Activated naive CD8-positive, alpha-beta T cell treated with anti-CD3 and anti-CD28 coated beads for 36 hours (primary cell): Measurements from ENCODE around the gene NCS1. TPM values are rescaled to one million over a fixed set of nuclear protein-coding genes. Genes with fewer than 3 reads are reported as not detected.

Experiments used
- DNase-seq: peaks from one replicate; pipeline ENCODE4 v3.0.0; 2021
- H3K27ac Mint-ChIP-seq: one replicate; pipeline ENCODE4 v1.8.0; 2022; ENCODE audit warnings: mild to moderate bottlenecking, moderate library complexity, mixed read lengths
- H3K27me3 Mint-ChIP-seq: one replicate; pipeline ENCODE4 v1.8.0; 2022; ENCODE audit warnings: mild to moderate bottlenecking, mixed read lengths
- H3K36me3 Mint-ChIP-seq: one replicate; pipeline ENCODE4 v1.8.0; 2021; ENCODE audit warnings: mild to moderate bottlenecking, mixed read lengths
- H3K4me1 Mint-ChIP-seq: one replicate; pipeline ENCODE4 v1.8.0; 2021; ENCODE audit warnings: mixed read lengths
- H3K4me3 Mint-ChIP-seq: one replicate; pipeline ENCODE4 v1.8.0; 2022; ENCODE audit warnings: mild to moderate bottlenecking, moderate library complexity, mixed read lengths
- H3K9me3 Mint-ChIP-seq: one replicate; pipeline ENCODE4 v1.8.0; 2022; ENCODE audit warnings: mixed read lengths
- total RNA-seq, 2 experiments: library from RNA; stranded (reverse); gene quantifications; one replicate each; pipeline ENCODE4 v1.2.3, GENCODE V29; 2021

The NCS1 gene
- total RNA-seq, 2 experiments from 2014 or later, result 10.5 to 11.9 TPM

DNA sequence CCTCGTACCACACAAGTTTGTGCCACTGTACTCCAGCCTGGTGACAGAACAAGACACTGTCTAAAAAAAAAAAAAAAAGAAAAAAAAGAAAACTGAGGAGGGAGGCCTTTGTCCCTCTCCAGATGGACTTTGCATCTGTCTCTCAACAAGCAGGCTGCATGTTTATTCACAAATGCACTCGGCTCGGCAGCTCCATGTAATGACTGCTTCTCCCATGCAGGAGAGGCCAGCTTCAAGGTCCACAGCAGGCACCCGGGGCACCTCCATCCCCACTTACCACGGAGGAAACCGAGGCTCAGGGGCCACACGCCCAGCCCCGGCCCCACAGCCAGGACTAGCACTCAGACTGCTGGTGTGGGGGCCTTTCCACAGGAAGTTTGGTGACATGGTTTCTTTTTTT, 13.1 kb upstream of the NCS1 start:
- no peaks in the 10 kb centered on the region for H3K27me3 Mint-ChIP-seq

DNA sequence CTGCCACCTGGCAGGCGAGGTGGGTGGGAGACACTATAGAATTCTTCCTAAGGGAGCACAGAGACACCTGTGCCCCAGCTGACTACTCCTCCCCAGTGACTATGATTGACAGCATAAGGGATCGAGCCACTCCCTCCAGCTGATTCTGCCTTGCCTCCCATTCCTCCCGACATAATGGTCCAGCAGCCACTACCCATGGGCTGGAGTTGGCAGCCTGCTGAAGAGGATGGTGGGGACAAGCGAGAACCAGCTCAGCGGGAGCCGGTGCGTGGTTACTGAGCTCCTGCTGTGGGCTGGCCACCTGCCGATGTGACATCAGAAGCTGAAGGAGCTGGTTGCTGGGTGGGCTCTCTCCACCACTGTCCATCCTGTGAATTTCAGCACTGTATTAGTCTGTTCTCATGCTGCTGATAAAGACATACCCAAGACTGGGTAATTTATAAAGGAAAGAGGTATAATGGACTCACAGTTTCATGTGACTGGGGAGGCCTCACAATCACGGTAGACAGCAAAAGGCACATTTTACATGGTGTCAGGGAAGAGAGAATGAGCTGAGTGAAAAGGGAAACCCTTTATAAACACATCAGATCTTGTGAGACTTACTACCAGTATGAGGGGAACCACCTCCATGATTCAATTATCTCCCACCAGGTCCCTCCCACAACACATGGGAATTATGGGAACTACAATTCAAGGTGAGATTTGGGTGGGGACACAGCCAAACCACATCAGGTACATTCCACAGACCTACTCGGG, 12.1 kb upstream of the NCS1 start:
- H3K36me3 Mint-ChIP-seq, result no peaks in the 10 kb centered on the region
- DNase-seq, result no peak
- H3K9me3 Mint-ChIP-seq, result no peaks in the 10 kb centered on the region
- no peaks in the 10 kb centered on the region for H3K4me1 Mint-ChIP-seq
- no peak overlapping the region for H3K4me3 Mint-ChIP-seq
- H3K27me3 Mint-ChIP-seq, result no peaks in the 10 kb centered on the region
- no peak overlapping the region for H3K27ac Mint-ChIP-seq

More for the DNA sequence above, 13.1 kb upstream of the NCS1 start:
- Mint-ChIP-seq H3K4me3 (no peak overlapping the region), H3K36me3 (no peaks in the 10 kb centered on the region), H3K4me1 (no peaks in the 10 kb centered on the region), H3K9me3 (no peaks in the 10 kb centered on the region), H3K27ac (no peak overlapping the region)
- DNase-seq, result no peak

DNA sequence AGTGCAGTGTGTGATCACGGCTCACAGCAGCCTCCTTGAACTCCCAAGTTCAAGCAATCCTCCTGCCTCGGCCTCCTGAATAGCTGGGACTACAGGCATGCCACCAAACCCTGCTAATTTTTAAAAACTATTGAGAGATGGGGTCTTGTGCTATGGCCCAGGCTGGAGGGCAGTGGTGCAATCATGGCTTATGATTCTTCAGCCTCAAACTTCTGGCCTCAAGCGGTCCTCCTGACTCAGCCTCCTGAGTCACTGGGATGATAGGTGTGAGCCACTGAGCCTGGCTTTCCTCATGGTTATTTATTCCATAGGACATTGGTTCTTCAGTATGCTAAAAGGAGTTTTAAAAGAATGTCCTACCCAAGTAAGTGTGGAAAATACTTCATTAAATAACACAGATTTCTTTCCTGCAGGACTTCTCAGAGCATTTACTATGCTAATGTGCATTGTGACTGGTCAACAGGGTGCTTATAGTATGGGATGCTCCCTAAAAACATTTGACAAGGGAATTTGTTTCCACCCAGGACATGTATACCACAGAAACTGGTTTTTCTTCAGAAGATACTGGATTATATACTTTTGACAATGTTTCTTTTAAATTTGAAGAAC, 11.2 kb upstream of the NCS1 start:
- Mint-ChIP-seq H3K27ac (no peak overlapping the region), H3K4me3 (no peak overlapping the region), H3K4me1 (no peaks in the 10 kb centered on the region), H3K9me3 (no peaks in the 10 kb centered on the region), H3K36me3 (no peaks in the 10 kb centered on the region), H3K27me3 (no peaks in the 10 kb centered on the region)
- DNase-seq, result no peak

DNA sequence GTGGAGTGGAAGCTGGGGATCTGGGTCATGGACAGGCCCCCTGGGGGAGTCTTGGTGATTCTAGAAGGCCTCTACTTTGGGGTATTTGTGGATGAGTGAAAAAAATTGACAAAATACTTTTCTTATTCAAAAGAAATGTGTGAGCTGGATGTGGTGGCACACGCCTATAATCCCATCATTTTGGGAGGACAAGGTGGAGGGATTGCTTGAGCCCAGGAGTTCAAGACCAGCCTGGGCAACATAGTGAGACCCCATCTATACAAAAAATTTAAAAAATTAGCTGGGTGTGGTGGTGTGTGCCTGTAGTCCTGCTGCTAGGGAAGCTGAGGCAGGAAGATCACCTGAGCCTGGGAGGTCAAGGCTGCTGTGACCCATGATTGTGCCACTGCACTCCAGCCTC, 6.6 kb upstream of the NCS1 start:
- DNase-seq, result no peak
- Mint-ChIP-seq H3K4me3 (no peak overlapping the region), H3K4me1 (peaks cover 5% of the 10 kb centered on the region), H3K9me3 (no peaks in the 10 kb centered on the region), H3K27ac (no peak overlapping the region), H3K36me3 (no peaks in the 10 kb centered on the region), H3K27me3 (peaks cover 4% of the 10 kb centered on the region)

DNA sequence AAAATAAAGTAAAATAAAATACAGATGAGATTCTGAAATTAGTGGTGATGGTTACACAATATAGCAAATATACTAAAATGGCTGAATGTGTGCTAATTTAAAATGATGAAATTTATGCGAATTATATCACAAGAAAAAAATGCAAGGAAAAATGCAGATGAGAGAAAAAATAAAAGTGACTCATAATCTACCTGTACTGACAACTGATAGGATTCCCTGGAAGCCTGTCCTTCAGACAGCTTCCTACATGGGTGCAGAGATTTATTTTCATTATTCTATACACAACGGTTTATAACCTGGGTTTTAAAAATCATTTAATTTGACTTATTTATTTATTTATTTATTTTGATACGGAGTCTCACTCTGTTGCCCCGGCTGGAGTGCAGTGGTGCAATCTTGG, 5.8 kb upstream of the NCS1 start:
- Mint-ChIP-seq H3K27me3 (peaks cover 12% of the 10 kb centered on the region), H3K36me3 (no peaks in the 10 kb centered on the region), H3K4me3 (no peak overlapping the region), H3K4me1 (peaks cover 5% of the 10 kb centered on the region), H3K9me3 (no peaks in the 10 kb centered on the region), H3K27ac (no peak overlapping the region)
- DNase-seq, result no peak

DNA sequence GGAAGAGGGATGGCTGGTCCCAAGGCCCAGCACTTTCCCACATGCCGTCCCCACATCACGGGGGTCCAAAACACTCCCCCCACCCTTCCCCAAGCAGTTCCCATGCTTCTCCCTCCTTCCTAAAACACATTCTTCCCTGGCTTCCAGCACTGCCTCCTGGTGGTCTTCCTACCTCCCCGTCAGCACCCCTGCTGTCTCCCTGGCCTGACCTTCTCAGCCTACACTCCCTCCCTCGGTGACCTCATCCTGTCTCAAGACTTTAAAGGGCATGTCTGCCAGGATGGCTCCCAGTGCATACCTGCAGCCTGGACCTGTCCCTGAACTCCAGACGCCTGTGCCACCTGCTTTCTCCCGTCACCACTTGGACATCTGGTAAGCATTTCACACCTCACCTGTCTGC, 4.3 kb upstream of the NCS1 start:
- Mint-ChIP-seq H3K4me3 (no peak overlapping the region), H3K27me3 (peaks cover 13% of the 10 kb centered on the region), H3K4me1 (peaks cover 5% of the 10 kb centered on the region), H3K9me3 (no peaks in the 10 kb centered on the region), H3K36me3 (no peaks in the 10 kb centered on the region), H3K27ac (no peak overlapping the region)
- DNase-seq, result no peak

DNA sequence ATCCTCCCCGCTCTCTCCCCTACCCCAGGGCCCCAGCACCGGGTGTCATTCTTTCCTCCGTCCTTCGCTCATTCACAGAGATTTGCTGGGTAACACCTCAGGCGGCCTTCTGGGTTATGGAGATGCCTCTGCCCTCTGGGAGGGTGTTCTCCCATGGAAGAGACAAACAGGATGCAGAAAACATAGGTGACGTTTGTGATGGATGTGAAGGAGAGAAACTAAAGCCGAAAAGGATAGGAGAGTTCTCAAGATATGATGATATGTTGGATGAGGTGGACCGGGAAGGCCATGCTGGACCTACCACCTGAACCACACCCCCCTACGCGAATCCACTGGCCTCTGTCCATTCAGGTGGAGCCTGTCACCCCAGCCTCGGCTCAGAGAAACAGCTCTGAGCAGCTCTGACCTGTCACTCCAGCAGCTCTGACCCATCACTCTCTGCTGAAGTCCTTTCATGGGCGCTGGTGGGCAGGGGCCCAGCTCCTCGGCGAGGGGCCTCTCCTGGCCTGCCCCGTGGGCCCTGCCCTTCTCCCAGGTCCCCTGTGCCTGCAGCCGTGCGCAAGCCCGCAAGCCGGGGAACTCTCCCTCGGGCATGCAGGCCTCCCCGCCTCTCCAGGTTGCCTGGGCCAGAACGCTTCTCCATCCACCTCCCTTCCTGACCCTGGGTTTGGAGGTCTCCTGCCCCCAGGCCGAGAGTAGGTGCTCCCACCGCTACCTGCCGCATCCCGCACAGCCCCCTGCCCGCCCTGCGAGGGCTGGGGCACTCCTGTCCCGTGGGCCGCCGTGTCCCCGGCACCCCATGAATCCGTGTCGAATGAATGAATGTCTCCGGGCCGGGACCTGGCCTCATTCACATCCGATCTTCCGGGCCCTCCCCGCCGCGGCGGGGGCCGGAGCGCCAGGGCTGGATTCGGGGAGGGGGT, 717 bp upstream of the NCS1 start:
- Mint-ChIP-seq H3K9me3 (no peaks in the 10 kb centered on the region), H3K27ac (no peak overlapping the region), H3K36me3 (no peaks in the 10 kb centered on the region)

DNA sequence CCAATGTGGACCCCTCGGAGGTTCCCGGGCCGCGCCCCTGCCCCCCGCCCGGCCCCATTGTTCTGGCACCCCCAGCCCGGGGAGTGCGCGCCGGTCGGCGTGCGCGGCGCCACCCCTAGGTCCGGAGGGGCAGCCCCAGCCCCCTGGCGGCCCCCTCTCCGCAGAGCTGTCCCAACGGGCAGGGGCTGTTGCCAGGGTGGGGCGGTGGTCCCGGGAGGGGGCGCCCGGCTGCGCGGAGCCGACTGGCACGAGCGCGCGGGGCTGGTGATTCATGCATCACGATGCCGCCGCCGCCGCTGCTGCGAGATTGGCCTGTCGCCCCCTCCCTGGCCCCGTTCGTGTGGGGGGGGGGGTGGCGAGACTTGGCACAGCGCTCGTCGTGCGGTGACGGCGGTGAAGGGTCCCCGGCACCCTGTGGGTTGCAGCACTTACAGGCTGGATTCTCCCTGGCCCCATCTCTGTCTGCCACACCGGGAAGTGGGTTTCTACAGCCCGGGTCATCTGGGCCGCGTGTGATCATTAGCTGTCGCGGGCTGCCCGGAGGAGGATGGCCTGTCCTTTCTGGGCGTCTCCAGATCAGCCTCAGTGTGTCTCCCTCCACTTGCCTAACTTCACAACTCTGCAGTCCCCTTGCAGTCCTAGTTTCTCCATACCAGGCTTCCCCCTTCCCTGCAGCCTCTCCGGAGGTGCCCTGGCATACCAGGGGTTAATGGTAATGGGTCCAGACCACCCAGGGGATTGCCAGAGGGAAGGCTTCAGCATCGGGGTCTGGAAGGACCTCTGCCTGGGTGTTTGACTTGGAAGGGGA, 858 bp downstream of the NCS1 start:
- Mint-ChIP-seq H3K9me3 (no peaks in the 10 kb centered on the region), H3K4me3 (peak overlapping the region; percentile 73), H3K27me3 (peaks cover 28% of the 10 kb centered on the region), H3K36me3 (no peaks in the 10 kb centered on the region), H3K4me1 (peaks cover 6% of the 10 kb centered on the region), H3K27ac (peak overlapping the region; percentile 68)
- peak; percentile 35 for DNase-seq

More for the DNA sequence above, 717 bp upstream of the NCS1 start:
- H3K27me3 Mint-ChIP-seq, result peaks cover 28% of the 10 kb centered on the region
- H3K4me3 Mint-ChIP-seq, result peak overlapping the region; percentile 43
- DNase-seq, result no peak
- H3K4me1 Mint-ChIP-seq, result peaks cover 8% of the 10 kb centered on the region

DNA sequence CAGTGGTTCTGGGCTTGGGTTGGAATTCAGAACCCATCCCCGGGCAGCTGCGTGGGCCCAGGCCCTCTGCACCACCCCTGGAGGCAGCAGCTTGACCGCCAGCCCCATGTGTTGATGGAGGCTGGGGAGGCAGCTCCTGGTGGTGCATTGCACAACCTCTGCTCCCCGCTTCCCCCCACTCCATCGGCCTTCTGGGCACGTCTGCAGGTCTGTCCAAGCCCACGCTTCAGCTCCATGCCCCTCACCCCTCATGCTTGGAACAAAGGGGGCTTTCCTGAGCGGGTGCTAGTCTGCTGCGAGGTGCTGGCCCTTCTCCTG, 1.4 kb downstream of the NCS1 start:
- H3K4me3 Mint-ChIP-seq, result peak overlapping the region; percentile 73
- no peaks in the 10 kb centered on the region for H3K9me3 Mint-ChIP-seq
- no peak overlapping the region for H3K27ac Mint-ChIP-seq
- DNase-seq, result no peak
- peaks cover 3% of the 10 kb centered on the region for H3K4me1 Mint-ChIP-seq
- no peaks in the 10 kb centered on the region for H3K36me3 Mint-ChIP-seq
- peaks cover 28% of the 10 kb centered on the region for H3K27me3 Mint-ChIP-seq

DNA sequence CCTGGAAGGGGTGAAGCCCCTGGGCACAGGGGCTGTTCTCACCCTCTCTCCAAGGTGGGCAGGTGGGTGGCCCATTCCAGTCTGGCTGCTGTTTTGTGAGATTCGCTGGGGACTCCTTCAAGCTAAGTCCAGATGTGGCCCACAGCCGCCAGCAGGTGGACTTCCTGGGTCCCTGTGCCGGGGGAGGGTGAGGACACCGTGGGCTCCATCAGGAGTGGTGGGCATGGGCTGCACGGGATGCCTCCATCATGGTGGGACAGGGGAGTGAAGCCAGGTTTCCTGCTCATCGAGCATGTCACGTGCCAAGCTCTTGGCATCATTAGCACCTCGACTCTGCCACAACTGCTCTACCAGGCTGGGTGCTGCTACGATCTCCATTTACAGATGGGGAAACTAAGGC, 1.8 kb downstream of the NCS1 start:
- Mint-ChIP-seq H3K4me1 (peaks cover 3% of the 10 kb centered on the region), H3K36me3 (no peaks in the 10 kb centered on the region), H3K27ac (no peak overlapping the region), H3K4me3 (peak overlapping the region; percentile 32), H3K27me3 (peaks cover 28% of the 10 kb centered on the region), H3K9me3 (no peaks in the 10 kb centered on the region)
- no peak for DNase-seq

DNA sequence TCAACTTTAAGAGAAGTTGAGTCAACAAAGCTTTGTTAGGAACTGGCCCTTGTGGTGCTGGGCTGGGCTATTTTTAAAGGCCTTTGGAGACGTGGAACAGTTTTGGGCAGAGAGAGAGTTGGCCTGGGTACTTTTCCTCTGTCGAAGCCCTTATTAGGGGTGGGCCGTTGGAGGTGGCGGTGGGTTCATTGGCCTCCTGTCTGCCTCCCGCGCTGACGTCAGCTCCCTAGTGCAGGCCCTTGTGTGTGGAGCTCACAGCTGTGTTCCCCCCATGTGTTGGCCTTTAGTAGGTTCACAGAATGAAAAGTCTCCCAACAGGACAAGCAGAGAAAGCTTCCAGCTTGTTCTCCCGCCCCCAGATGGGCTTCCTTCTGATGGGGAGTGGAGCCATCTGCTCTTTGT, 2.7 kb downstream of the NCS1 start:
- Mint-ChIP-seq H3K9me3 (no peaks in the 10 kb centered on the region), H3K4me3 (no peak overlapping the region)

DNA sequence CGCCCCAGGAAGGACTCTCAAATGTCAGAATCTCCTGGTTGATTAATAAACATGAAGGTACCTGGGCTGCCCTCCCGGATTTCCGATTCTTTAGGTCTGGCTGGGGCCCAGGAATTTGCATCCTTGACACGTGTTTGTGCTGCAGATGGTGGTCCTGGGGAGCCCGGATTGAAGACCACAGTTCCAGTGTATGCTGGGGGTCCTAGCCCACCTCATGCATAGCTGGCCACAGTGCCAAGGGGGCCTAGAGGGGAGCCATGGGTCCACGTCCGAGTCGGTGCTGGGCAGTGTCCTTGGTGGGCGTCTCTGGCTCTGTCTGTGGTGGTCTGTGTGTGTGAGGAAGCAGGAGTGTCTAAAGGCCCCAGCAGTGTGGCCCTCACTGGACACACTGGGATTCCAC, 3.2 kb downstream of the NCS1 start:
- no peak overlapping the region for H3K4me3 Mint-ChIP-seq
- H3K9me3 Mint-ChIP-seq, result no peaks in the 10 kb centered on the region
- no peaks in the 10 kb centered on the region for H3K36me3 Mint-ChIP-seq
- no peak for DNase-seq
- H3K27me3 Mint-ChIP-seq, result peaks cover 26% of the 10 kb centered on the region
- peaks cover 3% of the 10 kb centered on the region for H3K4me1 Mint-ChIP-seq
- H3K27ac Mint-ChIP-seq, result no peak overlapping the region

More for the DNA sequence above, 2.7 kb downstream of the NCS1 start:
- no peaks in the 10 kb centered on the region for H3K36me3 Mint-ChIP-seq
- H3K4me1 Mint-ChIP-seq, result peaks cover 3% of the 10 kb centered on the region
- H3K27ac Mint-ChIP-seq, result no peak overlapping the region
- no peak for DNase-seq
- peaks cover 28% of the 10 kb centered on the region for H3K27me3 Mint-ChIP-seq

DNA sequence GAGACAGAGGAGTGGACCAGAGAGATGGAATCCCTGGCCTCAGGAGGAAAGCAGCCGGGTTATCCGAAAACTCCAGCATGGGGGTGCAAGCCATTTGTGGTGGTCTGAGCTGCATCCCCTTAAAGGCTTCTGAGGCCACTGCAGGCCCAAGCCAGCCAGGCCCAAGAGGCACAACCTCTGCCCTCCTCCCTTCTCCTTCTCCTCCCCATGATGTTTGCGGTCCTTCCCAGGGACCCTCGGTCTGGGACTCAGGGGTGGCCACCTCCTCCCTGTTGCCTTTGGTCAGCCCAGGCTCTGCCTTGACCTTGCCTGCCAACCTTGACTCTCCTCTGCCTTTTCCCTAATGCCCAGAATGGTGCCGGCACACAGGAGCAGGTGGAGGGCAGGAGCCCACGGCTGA, 4.6 kb downstream of the NCS1 start:
- Mint-ChIP-seq H3K36me3 (no peaks in the 10 kb centered on the region), H3K4me1 (peaks cover 3% of the 10 kb centered on the region), H3K27me3 (peaks cover 15% of the 10 kb centered on the region), H3K4me3 (no peak overlapping the region), H3K9me3 (no peaks in the 10 kb centered on the region), H3K27ac (no peak overlapping the region)
- DNase-seq, result no peak

DNA sequence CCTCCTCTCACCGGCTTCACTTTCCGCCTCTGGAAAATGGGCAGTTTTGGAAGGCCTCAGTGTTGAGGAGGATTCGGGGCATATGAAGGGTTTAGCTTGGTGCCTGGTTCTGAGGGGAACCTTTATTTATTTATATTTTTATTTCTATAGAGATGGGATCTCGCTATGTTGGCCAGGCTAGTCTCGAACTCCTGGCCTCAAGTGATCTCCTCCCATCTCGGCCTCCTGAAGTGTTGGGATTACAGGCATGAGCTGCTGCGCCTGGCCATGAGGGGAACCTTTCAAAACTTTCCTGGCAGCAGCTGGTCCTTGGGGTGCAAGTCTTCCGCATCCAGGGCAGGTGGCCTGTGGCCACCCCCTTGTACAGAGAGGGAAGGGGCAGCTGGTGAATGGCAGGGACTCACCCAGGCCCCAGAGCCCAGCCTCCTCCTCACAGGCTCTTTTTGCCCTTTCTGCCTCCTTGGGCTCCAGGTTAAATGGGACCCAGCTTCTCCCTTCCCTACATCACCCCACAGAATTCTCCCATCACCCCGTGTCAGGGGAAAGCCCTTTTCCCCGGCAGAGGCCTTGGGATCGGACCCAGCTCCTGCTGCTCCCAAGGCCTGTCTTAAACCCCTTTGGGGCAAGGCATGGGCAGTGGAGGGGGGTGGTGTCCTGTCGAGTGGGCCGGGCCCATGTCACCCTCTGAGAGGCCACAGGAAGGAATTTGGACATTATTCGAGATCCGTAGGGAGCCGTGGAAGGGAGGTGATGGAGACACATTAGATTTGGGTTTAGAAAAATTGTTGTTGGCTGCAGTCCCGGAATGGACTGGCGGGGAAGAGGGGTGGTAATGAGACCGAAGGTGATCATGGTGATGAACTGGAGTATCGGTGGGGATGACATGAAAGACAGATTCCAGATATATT, 5.9 kb downstream of the NCS1 start:
- H3K36me3 Mint-ChIP-seq, result no peaks in the 10 kb centered on the region
- no peak for DNase-seq
- H3K4me3 Mint-ChIP-seq, result no peak overlapping the region
- H3K4me1 Mint-ChIP-seq, result peaks cover 2% of the 10 kb centered on the region
- peaks cover 15% of the 10 kb centered on the region for H3K27me3 Mint-ChIP-seq
- no peak overlapping the region for H3K27ac Mint-ChIP-seq
- H3K9me3 Mint-ChIP-seq, result no peaks in the 10 kb centered on the region
